A673 (cell line): Measurements from ENCODE around the gene LPIN3. TPM values are rescaled to one million over a fixed set of nuclear protein-coding genes. Genes with fewer than 3 reads are reported as not detected.

ENCODE experiments used
- BruUV-seq: library from RNA; stranded (reverse); fragments of 400-500 nt; replicated peaks from 2 replicates; lab custom pipeline; 2021; lab: Mats Ljungman, UMichigan
- CTCF ChIA-PET: fragments of 300-600 bp; sonication (Branson Sonifier 250); formaldehyde crosslinking; loops from one replicate; lab custom pipeline; 2022; ENCODE audit warnings: antibody characterized with exemption; lab: Charles Lee
- POLR2A ChIA-PET: fragments of 300-600 bp; sonication (Branson Sonifier 250); formaldehyde crosslinking; loops from one replicate; lab custom pipeline; 2022; ENCODE audit warnings: antibody characterized with exemption; ENCODE audit not compliant: low non-redundant PET; lab: Charles Lee
- DNase-seq: peaks from one replicate; pipeline ENCODE4 v3.0.0-alpha.2; 2015; ENCODE audit warnings: low spot score
- H3K27ac ChIP-seq: fragments of 200-600 bp; sonication (generic); 2 replicates; pipeline ENCODE4 v1.5.1; 2016; ENCODE audit warnings: mixed run types, low read depth, mild to moderate bottlenecking, mixed read lengths, antibody characterized with exemption, low read length; ENCODE audit not compliant: poor library complexity, severe bottlenecking
- H3K27me3 ChIP-seq: fragments of 200-600 bp; sonication (generic); replicated peaks from 2 replicates; pipeline ENCODE4 v1.6.1; 2017; ENCODE audit warnings: mixed run types, low read depth, mild to moderate bottlenecking, mixed read lengths, antibody characterized with exemption, low read length; ENCODE audit not compliant: insufficient read depth, poor library complexity
- H3K36me3 ChIP-seq: fragments of 200-600 bp; sonication (generic); 2 replicates; pipeline ENCODE4 v1.6.1; 2016; ENCODE audit warnings: mixed run types, mild to moderate bottlenecking, mixed read lengths, antibody characterized with exemption, low read length; ENCODE audit not compliant: insufficient read depth, poor library complexity, severe bottlenecking
- H3K4me1 ChIP-seq: fragments of 200-600 bp; sonication (generic); 2 replicates; pipeline ENCODE4 v1.6.1; 2017; ENCODE audit warnings: mixed run types, mild to moderate bottlenecking, mixed read lengths, antibody characterized with exemption, low read length; ENCODE audit not compliant: insufficient read depth, poor library complexity, severe bottlenecking
- H3K4me3 ChIP-seq: fragments of 200-600 bp; sonication (generic); 2 replicates; pipeline ENCODE4 v1.5.1; 2016; ENCODE audit warnings: low read depth, mixed run types, mild to moderate bottlenecking, mixed read lengths, low read length; ENCODE audit not compliant: poor library complexity, severe bottlenecking
- H3K9me3 ChIP-seq: fragments of 200-600 bp; sonication (generic); 2 replicates; pipeline ENCODE4 v1.6.1; 2016; ENCODE audit warnings: mixed run types, low read depth, mild to moderate bottlenecking, mixed read lengths, antibody characterized with exemption, low read length; ENCODE audit not compliant: poor library complexity, severe bottlenecking
- CTCF ChIP-seq: fragments of 300-800, 200-600 bp; sonication (generic); conservative IDR thresholded peaks from 2 replicates; pipeline ENCODE4 v1.5.1; 2017; ENCODE audit warnings: low read depth, mild to moderate bottlenecking, antibody characterized with exemption, low read length, moderate library complexity, mixed read lengths
- EZH2 ChIP-seq: fragments of 200-600 bp; sonication (generic); IDR thresholded peaks from 2 replicates; pipeline ENCODE4 v1.6.1; 2017; ENCODE audit warnings: borderline replicate concordance, low read depth, mild to moderate bottlenecking, mixed read lengths, antibody characterized with exemption, low read length; ENCODE audit not compliant: poor library complexity, severe bottlenecking
- intact Hi-C: fragments of 100-400 bp; cut with micrococcal nuclease; formaldehyde crosslinking; loops from one replicate; pipeline ENCODE4 v1.10.0; 2022; ENCODE audit not compliant: unreplicated experiment
- total RNA-seq: library from RNA; stranded (reverse); gene quantifications from 2 replicates; pipeline ENCODE4 v1.2.3, GENCODE V29; 2021

The LPIN3 gene
- total RNA-seq, 1 experiment from 2014 or later = 1.3 TPM

- BruUV-seq = no TSS peak
- intact Hi-C loops = no loop called here
These were observed 14.6 kb downstream of the LPIN3 start for GRCh38 chr20:41355192-41355591.

GRCh38 chr20:41355598-41356203 lies 15.1 kb downstream of the LPIN3 start:
- ChIA-PET CTCF (no interaction called here), POLR2A (no interaction called here)
- intact Hi-C loops = no loop called here

More at GRCh38 chr20:41355192-41355591, 14.6 kb downstream of the LPIN3 start:
- CTCF ChIA-PET = no interaction called here
- no peak overlapping the region for H3K27ac ChIP-seq
- H3K9me3 ChIP-seq = no peaks in the 10 kb centered on the region
- no peaks in the 10 kb centered on the region for H3K27me3 ChIP-seq
- no peaks in the 10 kb centered on the region for H3K36me3 ChIP-seq
- H3K4me3 ChIP-seq = no peak overlapping the region
- TF ChIP-seq EZH2 = no peak
- POLR2A ChIA-PET = no interaction called here
- DNase-seq = no peak
- H3K4me1 ChIP-seq = no peaks in the 10 kb centered on the region

GRCh38 chr20:41356951-41357350 lies 16.3 kb downstream of the LPIN3 start:
- no peak overlapping the region for H3K27ac ChIP-seq
- CTCF ChIA-PET = no interaction called here
- no peaks in the 10 kb centered on the region for H3K27me3 ChIP-seq
- no peaks in the 10 kb centered on the region for H3K9me3 ChIP-seq
- no peaks in the 10 kb centered on the region for H3K4me1 ChIP-seq
- intact Hi-C loops = no loop called here
- no peaks in the 10 kb centered on the region for H3K36me3 ChIP-seq
- no peak for TF ChIP-seq EZH2
- TF ChIP-seq CTCF = no peak
- no peak overlapping the region for H3K4me3 ChIP-seq
- no peak for DNase-seq
- POLR2A ChIA-PET = no interaction called here
- no TSS peak for BruUV-seq

More at GRCh38 chr20:41355598-41356203, 15.1 kb downstream of the LPIN3 start:
- Histone ChIP-seq H3K27me3 (no peaks in the 10 kb centered on the region), H3K4me1 (no peaks in the 10 kb centered on the region), H3K9me3 (no peaks in the 10 kb centered on the region), H3K27ac (no peak overlapping the region), H3K4me3 (no peak overlapping the region), H3K36me3 (no peaks in the 10 kb centered on the region)
- DNase-seq = no peak
- TF ChIP-seq EZH2 (no peak), CTCF (no peak)
- BruUV-seq = no TSS peak
